Caki2 (cell line): ENCODE measurements around the gene PPP2R2C. TPM values are rescaled to one million over a fixed set of nuclear protein-coding genes. Genes with fewer than 3 reads are reported as not detected.

Experiments used
- DNase-seq: peaks from one replicate; pipeline ENCODE4 v3.0.0-alpha.2; 2015; ENCODE audit warnings: low read depth
- in situ Hi-C: cut with HindIII; loops from 2 replicates; pipeline ENCODE4 v1.10.0; 2016; ENCODE audit warnings: low sequenced_read_pairs, low pct_unique_long_range_greater_than_20kb, mixed read lengths
- total RNA-seq: library from RNA; depleted of rRNA; stranded (reverse); fragments of >200 nt; shearing (Covaris generic); gene quantifications from 2 replicates; pipeline ENCODE4 v1.2.3, GENCODE V29; 2014; ENCODE audit warnings: low replicate concordance

PPP2R2C gene
- total RNA-seq, 1 experiment from 2014 or later = 51.9 TPM

DNA sequence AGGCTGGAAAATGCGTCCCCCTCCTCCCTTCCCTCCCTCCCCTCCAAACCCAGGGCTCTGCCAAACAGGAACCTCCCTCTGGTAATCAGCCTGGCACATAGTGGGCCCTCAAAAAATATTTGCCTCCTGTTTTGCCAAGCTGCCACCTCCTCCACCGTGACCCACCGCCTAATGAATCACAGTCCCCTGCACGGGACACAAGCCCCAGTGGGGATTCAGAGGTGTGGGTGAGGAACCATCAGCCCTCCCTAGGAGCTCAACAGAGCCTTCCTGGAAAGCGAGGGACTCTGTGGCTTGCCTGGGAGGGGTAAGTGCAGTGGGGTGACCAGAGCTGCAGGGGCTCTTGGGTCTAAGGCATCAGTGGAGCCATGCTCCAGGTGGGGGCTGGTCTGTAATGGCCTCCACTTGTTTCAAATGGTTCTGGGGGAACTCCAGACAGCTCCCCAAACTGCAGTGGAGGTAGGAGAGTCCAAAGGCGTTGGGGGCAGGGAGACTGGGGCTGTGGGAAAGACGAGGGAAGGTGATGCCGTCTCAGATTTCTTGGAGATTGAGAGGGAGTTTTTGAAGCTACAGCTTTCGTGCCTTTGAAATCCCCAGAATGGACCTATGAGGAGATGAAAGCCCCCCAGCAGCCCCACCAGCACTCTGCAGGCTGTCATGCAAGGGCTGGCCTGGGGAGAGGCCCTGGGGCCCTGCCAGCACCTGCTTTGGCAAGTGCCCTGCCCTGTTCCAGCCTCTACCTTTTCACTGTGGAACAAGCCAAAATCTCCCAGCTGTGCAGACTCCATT is 1.0 kb upstream of the PPP2R2C start:
- in situ Hi-C loops = no loop called here
- no peak for DNase-seq

DNA sequence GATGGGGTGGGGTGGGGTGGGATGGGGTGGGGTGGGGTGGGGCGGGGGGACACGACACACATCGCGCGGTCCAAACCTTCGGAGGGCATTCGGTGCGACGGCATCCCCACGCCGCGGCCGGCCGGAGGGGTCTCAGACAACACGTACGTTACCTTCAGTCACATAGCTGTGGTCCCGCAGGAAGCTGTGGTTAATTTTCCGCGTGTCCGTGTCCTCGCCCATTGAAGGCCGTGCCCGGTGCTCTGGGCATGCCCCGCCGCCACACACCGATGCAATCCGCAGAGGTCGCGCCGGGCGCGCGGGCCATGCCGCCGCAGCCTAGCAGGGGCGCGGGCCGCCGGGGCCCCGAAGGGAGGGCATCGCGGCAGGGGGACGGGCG is 417 bp downstream of the PPP2R2C start:
- in situ Hi-C loops = no loop called here
- peak; percentile 26 for DNase-seq

DNA sequence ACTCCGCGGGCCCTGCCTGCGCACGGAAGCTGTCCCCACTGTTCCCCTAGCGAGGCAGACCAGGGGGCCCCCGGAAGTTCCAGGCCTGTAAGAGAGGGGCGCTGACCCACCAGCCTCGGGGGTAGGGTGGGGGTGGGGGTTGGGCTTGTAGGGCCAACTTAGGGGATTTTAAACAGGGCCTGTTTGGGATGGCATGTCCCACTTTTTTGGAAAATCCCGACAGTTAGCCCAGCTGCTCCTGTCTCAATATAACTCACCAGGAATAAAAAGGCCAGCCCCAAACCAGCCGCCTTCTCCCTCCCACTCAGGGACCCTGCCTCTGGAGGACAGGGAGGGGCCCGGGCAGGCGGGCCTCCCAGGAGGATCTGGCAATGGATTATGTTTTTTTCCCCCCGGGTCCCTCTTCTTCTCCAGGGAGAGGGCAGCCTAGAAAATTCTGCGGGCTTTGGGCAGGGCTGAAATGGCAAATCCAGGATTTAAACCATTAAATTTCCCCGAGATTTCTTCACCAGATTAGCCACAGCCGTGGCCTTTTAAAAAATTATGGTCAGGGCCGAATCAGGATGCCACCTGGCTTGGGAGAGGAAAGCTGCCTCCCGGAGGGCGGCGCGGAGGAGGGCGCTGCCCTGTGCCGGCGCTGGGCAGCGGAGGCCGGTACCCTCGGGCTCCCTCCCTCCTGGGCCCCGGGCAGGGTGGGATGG is 957 bp downstream of the PPP2R2C start:
- peak; percentile 47 for DNase-seq
- in situ Hi-C loops = no loop called here

DNA sequence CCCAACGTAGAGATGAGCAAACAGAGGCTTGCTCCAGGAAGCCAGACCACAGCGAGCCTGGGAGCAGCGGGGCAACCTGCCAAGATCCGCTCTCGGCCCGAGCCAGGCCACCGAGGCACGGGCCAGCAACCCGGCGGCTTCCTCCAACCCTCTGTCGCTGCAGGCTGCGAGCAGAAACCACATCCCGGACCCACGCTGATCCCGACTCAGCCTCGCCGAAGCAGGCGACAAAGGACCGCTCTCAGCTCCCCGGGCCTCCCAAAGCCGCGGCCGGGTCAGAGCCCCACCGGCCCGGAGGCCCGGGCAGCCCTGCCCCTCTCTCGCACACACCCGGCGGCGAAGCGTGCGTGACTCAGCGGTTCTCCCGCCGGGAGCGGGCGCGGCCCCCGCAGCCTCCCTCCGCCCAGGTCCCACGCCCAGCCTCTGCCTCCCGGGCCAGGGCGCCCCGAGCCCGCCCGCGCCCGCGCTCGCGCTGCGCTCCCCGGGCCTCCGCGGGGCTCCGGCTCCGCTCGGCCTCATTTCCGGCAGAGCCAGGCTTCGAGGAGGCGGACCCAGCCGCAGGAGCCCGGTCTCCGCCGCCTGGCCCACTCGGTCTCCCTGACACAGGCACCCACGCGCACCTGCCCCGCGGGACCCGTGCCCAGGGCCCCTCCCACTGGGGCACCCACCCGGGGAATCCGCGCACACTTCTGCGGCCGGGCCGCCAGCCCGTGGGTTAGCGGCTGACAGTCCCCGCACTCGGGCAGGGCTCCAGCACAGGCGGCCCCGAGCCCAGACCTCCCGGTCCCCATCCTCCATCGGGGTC is 1.7 kb downstream of the PPP2R2C start:
- in situ Hi-C loops = no loop called here
- DNase-seq = peak; percentile 77

DNA sequence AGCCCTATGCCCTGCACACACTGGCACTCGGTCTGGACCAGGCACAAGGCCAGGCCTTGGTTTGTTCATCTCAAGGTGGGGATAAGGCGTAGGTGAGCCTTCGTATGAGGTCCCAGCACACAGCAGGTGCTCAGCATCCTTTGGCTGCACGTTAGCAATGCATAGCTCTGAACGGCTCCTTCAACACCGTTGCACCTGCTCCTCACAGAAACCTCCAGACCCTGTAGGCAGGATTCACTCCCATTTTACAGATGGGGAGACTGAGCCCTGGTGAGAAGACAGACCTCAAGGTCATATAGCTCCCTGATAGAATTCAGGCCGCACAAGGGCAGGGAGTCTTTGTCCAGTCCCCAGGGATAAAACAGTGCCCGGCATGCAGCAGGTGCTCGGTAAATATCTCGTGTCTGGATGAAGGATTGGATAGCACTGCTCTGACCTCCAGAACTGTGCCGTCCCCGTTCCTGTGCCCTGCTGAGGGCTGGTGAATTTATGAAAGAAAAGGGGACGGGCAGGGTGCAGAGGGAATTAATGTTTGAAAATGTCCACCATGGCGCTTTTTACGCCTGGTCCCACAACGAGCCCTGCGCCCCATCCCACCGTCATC is 2.4 kb downstream of the PPP2R2C start:
- no peak for DNase-seq
- in situ Hi-C loops = no loop called here

DNA sequence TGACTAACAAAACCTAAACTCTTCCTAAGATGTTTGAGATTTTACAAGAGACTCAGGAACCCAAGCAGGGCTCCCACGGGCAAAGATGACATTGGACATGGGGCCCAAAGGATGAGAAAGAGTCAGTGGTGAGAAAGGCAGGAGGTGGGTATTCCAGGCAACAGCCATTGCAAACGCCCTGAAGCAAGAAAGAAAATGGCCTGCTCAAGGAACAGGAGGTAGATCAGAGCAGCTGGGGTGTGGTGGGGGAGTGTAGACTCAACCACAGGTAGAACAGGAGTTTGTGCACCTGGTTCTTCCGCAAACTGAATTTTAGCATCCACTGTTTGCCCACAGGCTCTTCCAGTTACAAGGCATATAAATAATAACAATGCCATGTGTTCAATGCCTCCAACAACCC is 3.3 kb downstream of the PPP2R2C start:
- no peak for DNase-seq
- in situ Hi-C loops = no loop called here

DNA sequence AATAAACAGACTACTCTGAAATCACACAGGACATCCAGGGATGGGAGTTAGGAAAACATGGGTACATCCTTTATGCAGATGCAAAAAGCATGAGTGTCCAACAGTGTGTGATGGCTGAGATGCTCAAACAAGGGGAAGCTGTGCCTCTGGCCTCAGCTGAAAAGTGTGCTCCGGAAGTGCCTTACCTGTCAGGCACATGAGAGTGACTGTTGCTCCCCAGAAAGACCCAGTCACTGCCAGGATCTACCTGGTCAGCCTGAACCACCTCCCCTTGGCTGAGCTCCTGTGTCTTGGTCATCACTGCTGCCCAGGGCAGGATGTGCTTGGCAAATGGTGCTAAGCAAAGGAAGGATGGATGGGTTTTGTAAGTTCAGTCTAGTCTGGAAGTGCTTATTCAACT is 4.0 kb downstream of the PPP2R2C start:
- in situ Hi-C loops = no loop called here
- no peak for DNase-seq

DNA sequence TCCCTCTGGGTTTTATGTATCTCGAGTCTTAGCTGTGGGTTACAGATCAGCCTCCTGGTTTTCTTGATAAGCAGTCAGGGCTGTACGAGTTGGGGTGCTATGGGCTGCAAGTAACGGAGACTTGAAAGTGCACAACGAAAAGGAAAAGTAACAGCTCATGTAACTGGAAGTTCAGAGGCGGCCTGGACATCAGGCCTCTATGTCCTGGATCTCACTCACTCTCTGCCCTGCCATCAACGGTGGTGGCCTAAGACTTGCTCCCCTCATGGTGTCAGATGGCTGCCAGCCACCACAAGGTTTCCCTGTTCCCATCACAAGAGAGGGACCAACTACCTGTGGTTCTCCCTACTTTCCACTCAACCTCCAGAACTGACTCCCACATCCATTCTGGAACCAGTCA is 4.8 kb downstream of the PPP2R2C start:
- in situ Hi-C loops = no loop called here
- DNase-seq = no peak

DNA sequence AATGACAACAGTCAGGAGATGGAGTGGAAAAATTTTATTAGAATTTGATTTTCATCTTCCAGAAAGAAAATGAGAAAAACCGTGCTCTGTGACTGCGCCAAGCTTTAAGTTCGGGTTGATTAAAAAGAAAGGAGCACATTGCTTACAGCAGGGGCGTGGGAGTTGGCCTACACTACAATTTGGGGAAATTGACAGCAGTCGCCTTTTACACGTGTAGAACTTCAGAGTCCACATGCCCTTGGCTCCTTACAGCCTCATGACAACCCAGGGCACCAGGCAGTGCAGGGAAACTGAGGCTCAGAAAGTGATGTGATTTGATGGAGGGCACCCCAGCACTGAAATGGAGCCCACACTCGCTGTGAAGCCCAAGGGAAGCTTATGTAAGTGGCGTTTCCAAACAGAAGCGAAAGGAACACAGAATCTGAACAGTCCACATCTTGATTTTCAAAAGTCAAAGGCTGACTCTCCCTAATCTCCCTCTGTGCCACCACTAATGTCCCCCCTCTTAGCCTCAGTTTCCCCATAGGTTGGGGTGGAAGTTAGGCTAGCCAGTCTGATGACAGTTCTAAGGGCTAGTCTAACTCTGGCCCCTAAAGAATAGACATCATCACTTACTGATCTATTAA is 5.5 kb downstream of the PPP2R2C start:
- in situ Hi-C loops = no loop called here
- DNase-seq = no peak

DNA sequence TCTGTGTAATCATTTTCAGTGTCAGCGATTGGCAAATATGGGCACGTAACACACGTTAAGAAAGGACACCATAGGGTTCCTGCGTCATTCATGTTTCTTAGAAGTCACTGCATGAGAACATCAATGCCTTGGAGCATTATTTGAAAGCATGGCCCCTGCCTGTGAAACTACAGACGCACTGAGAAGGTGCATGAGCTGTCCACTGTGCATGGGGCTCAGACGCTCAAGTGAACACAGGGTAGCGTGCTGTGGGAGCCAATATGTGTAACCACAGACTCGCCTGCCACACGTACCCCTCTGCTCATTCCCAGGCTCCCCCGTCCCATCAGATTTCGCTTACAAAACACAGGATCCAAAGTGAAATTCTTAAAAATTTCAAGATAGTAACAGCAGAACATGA is 6.5 kb downstream of the PPP2R2C start:
- in situ Hi-C loops = no loop called here
- DNase-seq = no peak

DNA sequence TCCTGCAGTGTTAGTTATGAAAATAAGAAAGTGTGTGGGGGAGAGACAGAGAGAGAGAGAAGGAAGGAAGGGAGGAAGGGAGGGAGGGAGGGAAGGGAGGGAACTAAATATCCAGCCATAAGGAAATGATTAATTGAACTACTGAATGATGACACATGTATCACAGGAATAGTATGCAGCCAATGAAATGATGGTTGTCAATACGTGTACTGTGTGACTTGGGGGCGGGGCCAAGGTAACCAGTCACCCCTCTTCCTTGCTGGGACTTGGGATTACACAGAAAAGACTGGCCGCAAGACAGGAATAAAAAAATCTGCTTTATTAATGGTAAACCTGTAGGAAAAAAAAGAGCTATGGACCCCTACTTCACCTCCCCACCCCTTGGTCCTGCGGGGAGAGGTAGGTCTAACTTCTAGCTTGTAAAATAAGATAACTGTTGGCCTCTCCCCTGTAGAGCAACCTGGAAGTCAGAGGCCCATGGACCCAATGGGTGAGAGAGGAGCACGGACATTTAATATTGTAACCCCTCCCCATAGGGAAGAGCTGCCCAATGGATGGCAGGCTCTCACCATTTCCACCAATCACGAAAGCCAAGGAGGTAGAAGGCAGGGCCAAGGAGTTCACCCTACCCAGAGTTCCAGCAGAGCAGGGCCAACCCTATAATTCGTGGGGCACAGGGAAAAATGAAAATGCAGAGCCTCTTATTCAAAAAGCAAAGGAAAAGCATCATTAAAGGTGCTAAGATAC is 7.4 kb downstream of the PPP2R2C start:
- DNase-seq = peak; percentile 47
- in situ Hi-C loops = no loop called here

DNA sequence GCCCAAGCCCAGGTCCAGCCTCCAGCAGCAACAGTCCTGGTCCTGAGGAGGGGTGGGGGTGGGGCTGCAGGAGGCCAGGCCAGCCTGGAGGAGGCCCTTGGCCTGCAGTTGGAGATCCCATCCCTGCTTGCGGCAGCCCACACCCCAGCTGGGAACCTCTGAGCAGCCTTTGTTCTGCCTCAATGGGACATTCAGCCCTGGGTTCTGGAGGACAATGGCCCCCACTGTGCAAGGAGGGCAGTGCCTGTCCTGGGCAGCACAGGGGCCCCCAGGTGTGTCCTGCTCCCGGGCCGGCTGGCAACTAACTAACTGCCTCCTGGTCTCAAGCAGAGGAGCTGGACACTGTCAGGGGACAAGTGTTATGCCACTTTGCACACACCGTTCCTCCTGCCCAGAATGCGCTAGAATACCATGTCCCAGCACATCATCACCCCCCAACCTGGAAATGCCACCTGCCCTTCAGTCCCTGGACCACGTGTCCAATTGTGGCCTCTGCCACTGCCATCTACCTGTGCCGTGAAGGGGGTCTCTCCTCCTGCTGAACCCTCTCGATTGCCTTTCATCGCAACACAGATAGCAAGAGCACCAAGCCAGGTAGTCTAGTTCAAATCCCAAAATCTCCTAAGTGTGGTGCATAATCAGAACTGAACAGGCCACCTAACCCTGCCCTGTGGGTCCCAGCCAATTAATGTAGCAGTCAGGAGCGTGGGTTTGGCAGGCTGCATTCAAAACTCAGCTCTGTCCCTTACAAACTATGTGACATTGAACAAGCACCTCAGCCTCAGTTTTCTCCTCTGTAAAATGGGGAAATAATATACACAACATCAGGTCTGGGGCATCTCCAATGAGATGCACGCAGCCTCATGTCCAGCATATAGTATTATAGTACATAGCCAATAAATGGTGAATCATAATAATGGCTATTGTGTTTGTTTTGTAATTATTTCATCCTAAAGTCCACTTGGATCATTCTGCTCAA is 8.8 kb downstream of the PPP2R2C start:
- in situ Hi-C loops = no loop called here
- no peak for DNase-seq

DNA sequence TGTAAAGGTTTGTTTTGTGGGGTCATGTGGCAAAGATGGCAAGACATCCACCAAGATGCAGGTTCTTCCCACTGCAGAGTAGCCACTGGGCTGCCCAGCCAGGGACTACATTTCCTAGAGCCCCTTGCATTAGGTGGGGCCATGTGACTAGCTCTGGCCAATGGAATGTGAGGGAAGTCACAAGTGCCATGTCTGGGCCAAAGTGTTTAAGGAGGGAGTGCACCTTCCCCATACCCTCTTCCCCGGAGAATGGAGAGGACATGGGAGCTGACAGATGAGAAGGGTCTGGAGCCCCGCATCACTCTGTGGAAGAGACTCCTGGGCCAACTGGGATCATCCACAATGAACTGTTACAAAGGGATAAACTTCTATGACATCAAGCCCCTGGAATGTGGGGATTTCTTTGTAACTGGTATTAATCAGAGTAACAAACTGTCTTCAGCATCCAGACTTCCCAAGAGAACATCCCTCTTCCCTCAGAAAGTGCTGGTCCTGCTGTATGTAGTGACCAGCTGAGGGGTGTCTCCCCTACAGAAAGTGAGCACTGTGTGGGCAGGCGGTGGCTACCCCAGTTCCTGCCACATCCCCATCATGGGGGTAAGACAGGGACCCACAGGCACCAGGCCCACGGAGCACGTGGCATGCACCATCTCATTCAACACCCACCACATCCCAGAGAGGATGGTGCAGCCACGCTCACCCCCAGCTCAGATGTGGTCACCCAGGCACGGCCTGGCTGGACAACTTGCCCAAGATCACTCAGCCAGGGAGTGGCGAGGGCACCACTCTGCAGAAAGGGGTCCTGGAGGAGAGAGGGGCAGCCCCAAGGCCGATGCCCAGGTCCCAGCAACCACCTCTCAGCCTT is 10.9 kb downstream of the PPP2R2C start:
- DNase-seq = peak; percentile 67

DNA sequence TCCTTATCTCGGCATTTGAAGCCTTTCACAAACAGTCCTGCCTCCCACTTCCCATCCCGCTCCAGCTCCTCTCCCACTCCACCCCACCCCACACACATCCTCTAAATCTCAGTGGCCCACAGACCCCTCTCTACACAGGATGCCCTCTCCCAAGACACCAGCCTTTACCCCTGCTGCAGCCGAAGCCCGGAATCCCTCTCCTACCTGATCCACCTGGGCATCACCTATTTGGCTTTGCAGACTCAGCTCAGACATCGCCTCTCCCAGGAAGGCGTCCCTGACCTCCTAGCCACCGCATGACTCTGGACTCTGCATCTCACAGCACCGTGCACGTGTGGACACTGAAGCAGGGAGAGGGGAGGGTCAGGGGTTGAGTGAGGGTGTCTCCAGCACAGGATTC is 11.5 kb downstream of the PPP2R2C start:
- no peak for DNase-seq
- in situ Hi-C loops = no loop called here

More for the DNA sequence above, 10.9 kb downstream of the PPP2R2C start:
- in situ Hi-C loops = no loop called here

DNA sequence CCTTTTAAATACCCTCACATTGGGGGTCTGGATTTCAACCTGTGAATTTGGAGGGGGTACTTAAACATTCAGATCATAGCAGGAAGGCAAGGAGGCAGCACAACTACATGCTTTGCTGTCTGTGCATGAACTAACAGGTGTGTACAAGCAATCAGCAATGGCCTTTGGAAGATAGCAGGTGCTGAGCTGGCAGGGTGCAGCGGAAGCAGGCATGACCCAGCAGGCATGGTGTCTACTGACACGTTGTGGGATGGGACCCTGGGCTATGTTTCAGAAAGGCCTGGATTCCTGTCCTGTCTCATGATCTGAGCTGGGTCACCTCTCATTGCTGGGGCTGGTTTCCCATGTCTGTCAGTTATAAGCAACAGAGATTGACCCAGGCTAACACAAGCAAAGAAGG is 13.9 kb downstream of the PPP2R2C start:
- in situ Hi-C loops = no loop called here

DNA sequence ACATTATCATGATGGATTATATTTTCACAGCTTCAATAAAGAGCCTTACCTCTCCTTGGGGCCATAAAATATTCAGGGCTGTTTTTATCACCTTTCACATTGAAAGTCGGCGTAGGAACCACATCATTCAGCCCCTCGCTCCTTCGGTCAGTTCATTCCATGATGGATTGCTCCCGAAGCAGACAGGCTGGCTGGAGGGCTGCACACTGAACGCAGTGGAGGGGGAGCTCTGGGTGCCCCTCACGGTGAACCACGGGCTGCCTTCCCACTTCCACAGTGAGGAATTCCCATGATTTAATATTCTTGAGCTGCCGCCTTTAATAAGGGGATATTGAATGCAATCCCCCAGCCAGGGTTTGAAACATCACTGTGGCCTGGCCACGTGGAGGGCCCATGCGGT is 16.0 kb downstream of the PPP2R2C start:
- DNase-seq = no peak
- in situ Hi-C loops = no loop called here

More for the DNA sequence above, 13.9 kb downstream of the PPP2R2C start:
- no peak for DNase-seq
